Muscle of leg (tissue), 11 donors: Measurements from ENCODE around the gene EIF6. TPM values are rescaled to one million over a fixed set of nuclear protein-coding genes. Genes with fewer than 3 reads are reported as not detected.

Experiments
- DNase-seq: peaks from one replicate; pipeline ENCODE4 v3.0.0; 2013
- H3K27ac ChIP-seq: one replicate; pipeline ENCODE4 v1.5.1; 2013; ENCODE audit warnings: mild to moderate bottlenecking, low read length, control low read depth
- H3K27me3 ChIP-seq: one replicate; pipeline ENCODE4 v1.6.1; 2013; ENCODE audit warnings: low read length; ENCODE audit not compliant: control insufficient read depth, insufficient read depth
- H3K36me3 ChIP-seq: one replicate; pipeline ENCODE4 v1.6.1; 2013; ENCODE audit warnings: low read length; ENCODE audit not compliant: control insufficient read depth, insufficient read depth
- H3K4me1 ChIP-seq: one replicate; pipeline ENCODE4 v1.6.1; 2013; ENCODE audit warnings: low read length; ENCODE audit not compliant: control insufficient read depth, insufficient read depth
- H3K4me3 ChIP-seq: one replicate; pipeline ENCODE4 v1.5.1; 2013; ENCODE audit warnings: low read length, control low read depth
- H3K9me3 ChIP-seq: replicated peaks from 2 replicates; pipeline ENCODE4 v1.6.1; 2013; ENCODE audit warnings: low read depth, low read length; ENCODE audit not compliant: control insufficient read depth
- WGBS: methylation state at CpG from one replicate; pipeline ENCODE4 v1.1.5; 2013; ENCODE audit warnings: missing lambda C conversion rate; ENCODE audit not compliant: insufficient coverage; 5-methylcytosine and 5-hydroxymethylcytosine counted together
- polyA plus RNA-seq, 8 donors: library from polyadenylated mRNA; unstranded; fragments of 120-200 nt; gene quantifications; one replicate each; pipeline versions ENCODE4 v1.2.1 to v1.2.3, GENCODE V29; 2013; ENCODE audit warnings: inconsistent platforms in 1 of 8, low replicate concordance in 1 of 8; ENCODE audit not compliant: insufficient read length in 8 of 8, insufficient read depth in 1 of 8
- total RNA-seq: library from RNA; stranded (reverse); fragments of 120-200 nt; gene quantifications from one replicate; pipeline ENCODE4 v1.2.4, GENCODE V29; 2013

EIF6 gene
- total and polyA plus RNA-seq, 9 donors, result 70.4 to 105 (median 83.9) TPM

- H3K4me1 ChIP-seq, result no peaks in the 10 kb centered on the region
- H3K27ac ChIP-seq, result no peak overlapping the region
- H3K27me3 ChIP-seq, result peaks cover 5% of the 10 kb centered on the region
- H3K9me3 ChIP-seq, result no peaks in the 10 kb centered on the region
- no peak overlapping the region for H3K4me3 ChIP-seq
- 96% methylated on average over 3 of the region's 8 CpGs for WGBS
- H3K36me3 ChIP-seq, result no peaks in the 10 kb centered on the region
- no peak for DNase-seq
These were observed 11.1 kb upstream of the EIF6 start for GRCh38 chr20:35295674-35296073.

DNA sequence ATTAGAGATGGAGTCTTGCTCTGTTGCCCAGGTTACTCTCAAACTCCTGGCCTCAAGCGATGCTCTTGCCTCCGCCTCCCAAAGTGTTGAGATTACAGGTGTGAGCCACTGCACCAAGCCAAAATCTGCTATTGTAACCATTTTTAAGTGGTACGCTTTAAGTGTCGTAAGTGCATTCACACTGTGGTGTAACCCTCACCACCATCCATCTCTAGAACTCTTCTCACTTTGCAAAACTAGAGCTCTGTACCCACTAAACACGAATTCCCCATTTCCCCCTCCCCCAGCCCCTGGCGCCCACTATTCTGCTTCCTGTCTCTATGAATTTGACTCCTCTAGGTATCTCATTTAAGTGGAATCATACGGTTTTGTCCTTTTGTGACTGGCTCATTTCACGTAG lies 10.5 kb upstream of the EIF6 start:
- DNase-seq, result no peak
- WGBS, result 85% methylated on average over 6 of the region's 8 CpGs
- Histone ChIP-seq H3K27ac (no peak overlapping the region), H3K27me3 (peaks cover 6% of the 10 kb centered on the region), H3K4me1 (no peaks in the 10 kb centered on the region), H3K36me3 (no peaks in the 10 kb centered on the region), H3K9me3 (no peaks in the 10 kb centered on the region), H3K4me3 (no peak overlapping the region)

GRCh38 chr20:35294293-35294685 lies 9.7 kb upstream of the EIF6 start:
- Histone ChIP-seq H3K4me3 (no peak overlapping the region), H3K27me3 (peaks cover 6% of the 10 kb centered on the region)
- DNase-seq, result no peak

DNA sequence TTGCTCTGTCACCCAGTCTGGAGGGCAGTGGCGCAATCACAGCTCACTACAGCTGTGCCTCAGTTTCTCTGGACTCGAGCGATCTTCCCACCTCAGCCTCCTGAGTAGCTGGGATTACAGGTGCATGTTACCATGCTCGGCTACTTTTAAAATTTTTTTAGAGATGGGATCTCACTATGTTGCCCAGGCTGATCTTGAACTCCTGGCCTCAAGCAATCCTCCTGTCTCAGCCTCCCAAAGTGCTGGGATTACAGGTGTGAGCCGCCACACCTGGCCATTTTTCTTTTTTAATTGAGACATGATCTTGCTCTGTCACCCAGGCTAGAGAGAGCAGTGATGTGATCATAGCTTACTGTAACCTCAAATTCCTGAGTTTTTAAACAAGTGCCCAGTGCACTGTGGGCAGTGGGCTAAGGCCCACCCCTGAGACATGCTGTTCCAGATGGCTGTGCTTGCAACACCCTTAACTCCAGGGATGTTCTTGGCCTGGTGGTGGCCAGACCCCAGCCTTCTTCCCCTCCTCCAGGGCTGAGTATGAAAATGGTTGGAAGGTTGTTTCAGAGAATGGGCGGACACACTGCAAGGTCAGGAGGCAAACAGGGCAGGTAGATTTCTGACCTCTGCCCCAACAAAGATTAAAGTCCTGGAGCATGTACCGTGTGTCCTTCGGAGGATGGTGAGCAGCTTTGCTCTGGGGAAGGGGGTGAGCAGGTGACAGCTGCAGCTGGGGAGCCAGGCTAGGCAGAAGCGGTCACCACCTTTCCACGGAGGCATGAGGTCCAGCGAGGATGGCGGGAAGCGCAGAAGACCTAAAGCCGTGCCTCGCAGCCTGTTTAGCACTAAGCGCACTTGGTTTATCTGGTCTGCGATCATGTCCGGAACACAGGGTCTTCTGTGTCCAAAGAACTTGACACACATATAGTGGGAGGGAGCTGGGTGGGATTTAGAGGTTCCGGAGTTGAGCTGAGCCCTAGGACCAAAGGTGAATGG lies 9.0 kb upstream of the EIF6 start:
- Histone ChIP-seq H3K4me1 (no peaks in the 10 kb centered on the region), H3K4me3 (no peak overlapping the region), H3K27me3 (peaks cover 6% of the 10 kb centered on the region), H3K36me3 (no peaks in the 10 kb centered on the region), H3K9me3 (no peaks in the 10 kb centered on the region), H3K27ac (no peak overlapping the region)
- DNase-seq, result no peak
- 84% methylated on average over 18 of the region's 19 CpGs for WGBS

More at GRCh38 chr20:35294293-35294685, 9.7 kb upstream of the EIF6 start:
- no peaks in the 10 kb centered on the region for H3K36me3 ChIP-seq
- H3K4me1 ChIP-seq, result no peaks in the 10 kb centered on the region
- 6% methylated on average over 2 of the region's 5 CpGs for WGBS
- H3K9me3 ChIP-seq, result no peaks in the 10 kb centered on the region
- no peak overlapping the region for H3K27ac ChIP-seq

GRCh38 chr20:35292504-35293285 lies 8.1 kb upstream of the EIF6 start:
- WGBS, result 53% methylated on average over 18 of the region's 23 CpGs
- no peaks in the 10 kb centered on the region for H3K9me3 ChIP-seq
- H3K36me3 ChIP-seq, result no peaks in the 10 kb centered on the region
- H3K4me3 ChIP-seq, result no peak overlapping the region
- no peak overlapping the region for H3K27ac ChIP-seq
- DNase-seq, result no peak
- peaks cover 6% of the 10 kb centered on the region for H3K27me3 ChIP-seq
- H3K4me1 ChIP-seq, result no peaks in the 10 kb centered on the region

DNA sequence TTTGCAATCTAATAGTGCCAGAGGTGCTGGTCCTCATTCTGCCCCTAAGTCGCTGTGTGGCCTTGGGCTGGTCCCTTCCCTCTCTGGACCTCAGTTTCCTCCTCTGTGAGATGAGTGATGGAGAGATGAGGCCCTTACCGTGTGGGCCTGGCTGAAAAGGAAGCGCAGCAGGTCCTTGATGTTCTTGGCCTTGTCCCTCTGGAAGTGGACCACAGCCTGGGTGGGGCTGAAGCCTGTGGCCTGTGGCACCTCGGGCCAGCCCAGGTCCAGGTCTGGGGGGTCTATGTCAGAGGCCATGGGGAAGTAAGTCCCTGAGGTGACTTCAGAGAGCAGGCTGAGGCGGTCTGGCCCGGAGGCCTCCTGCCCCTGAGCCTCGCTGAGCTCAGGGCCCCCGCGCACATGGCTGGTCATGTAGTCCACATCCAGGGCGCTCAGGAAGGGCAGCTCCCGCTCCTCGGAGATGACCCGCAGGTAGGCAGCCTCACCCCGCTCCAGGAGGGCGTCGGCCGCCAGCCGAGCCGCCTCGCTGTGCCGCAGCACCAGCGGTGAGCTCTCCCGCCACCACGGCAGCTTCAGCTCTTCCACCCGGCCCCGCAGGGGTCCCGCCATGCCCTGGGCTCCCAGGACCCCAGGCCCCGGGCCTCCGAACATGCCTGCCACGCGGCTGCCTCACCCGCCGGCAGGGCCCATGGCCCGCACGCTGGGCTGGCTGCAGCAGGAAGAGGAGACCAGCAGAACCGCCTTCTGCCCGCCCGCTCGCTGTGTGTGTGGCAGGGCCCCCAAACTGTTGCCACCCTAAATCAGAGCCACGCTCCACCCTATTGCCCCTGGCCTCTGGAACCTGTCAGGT lies 7.3 kb upstream of the EIF6 start, which contains the start of gene FAM83C:
Gene FAM83C (minus strand): TSS at position 772 of the 850 bp plus-strand sequence. CDS start 121 bp downstream, at position 651.
- no peaks in the 10 kb centered on the region for H3K36me3 ChIP-seq
- H3K9me3 ChIP-seq, result no peaks in the 10 kb centered on the region
- no peak for DNase-seq
- H3K4me1 ChIP-seq, result no peaks in the 10 kb centered on the region
- whole genome bisulfite sequencing, result 73% methylated on average over 36 of the region's 40 CpGs
- no peak within 1 kb of the TSS for H3K27ac ChIP-seq
- H3K27me3 ChIP-seq, result peaks cover 6% of the 10 kb centered on the region
- no peak within 1 kb of the TSS for H3K4me3 ChIP-seq

DNA sequence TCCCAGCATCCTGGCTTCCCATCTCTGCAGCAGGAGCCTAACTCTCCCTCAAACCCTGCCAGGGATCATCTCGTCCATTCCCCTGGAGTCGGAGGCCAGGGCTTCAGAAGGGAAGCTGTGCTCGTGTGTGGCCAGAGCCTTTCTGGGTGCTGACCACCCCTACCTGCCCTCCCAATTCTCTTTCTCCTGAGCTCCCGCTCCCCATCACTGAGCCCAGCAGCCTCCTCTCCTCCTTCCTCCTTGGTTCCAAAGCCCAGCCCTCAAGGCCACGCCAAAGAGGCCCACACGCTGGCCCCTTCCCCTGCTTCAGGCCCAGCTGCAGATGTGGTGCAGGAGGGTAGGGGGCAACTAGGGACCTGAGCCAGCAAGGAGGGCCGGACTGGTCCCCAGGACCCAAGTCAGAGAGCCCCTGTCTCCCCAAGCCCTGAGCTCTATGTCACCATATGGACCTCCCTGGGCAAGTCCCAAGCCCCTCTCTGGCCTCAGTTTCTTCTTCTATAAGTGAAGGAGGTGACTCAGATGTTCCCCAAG lies 6.4 kb upstream of the EIF6 start:
- Histone ChIP-seq H3K9me3 (no peaks in the 10 kb centered on the region), H3K4me1 (no peaks in the 10 kb centered on the region), H3K4me3 (no peak overlapping the region), H3K36me3 (no peaks in the 10 kb centered on the region), H3K27me3 (peaks cover 6% of the 10 kb centered on the region), H3K27ac (no peak overlapping the region)
- no peak for DNase-seq
- WGBS, result 44% methylated on average over 4 of the region's 7 CpGs

GRCh38 chr20:35290186-35290886 lies 5.8 kb upstream of the EIF6 start:
- Histone ChIP-seq H3K4me3 (no peak overlapping the region), H3K36me3 (no peaks in the 10 kb centered on the region), H3K4me1 (peaks cover 2% of the 10 kb centered on the region), H3K27ac (no peak overlapping the region), H3K27me3 (peaks cover 3% of the 10 kb centered on the region), H3K9me3 (no peaks in the 10 kb centered on the region)
- no peak for DNase-seq
- WGBS, result 47% methylated on average over 6 of the region's 7 CpGs
